DND-41 (cell line): ENCODE data around the gene ANO6.

Experiments
- ATAC-seq: fragments of 200-7000 bp; cut with Tn5 transposase; 3 replicates; pipeline ENCODE4 v1.9.1; 2021; ENCODE audit warnings: low read depth; ENCODE audit not compliant: insufficient read depth
- DNase-seq: peaks from one replicate; pipeline ENCODE4 v3.0.0-alpha.2; 2020
- H2AFZ ChIP-seq: 2 replicates; pipeline ENCODE4 v1.6.0; 2012; ENCODE audit warnings: low read depth, low read length
- H3K27ac ChIP-seq: 2 replicates; pipeline ENCODE4 v1.5.1; 2012; ENCODE audit warnings: low read length, inconsistent platforms
- H3K27me3 ChIP-seq: fragments of 200-600 bp; sonication (generic); 2 replicates; pipeline ENCODE4 v1.6.0; 2012; ENCODE audit warnings: low read length, mild to moderate bottlenecking, inconsistent platforms; ENCODE audit not compliant: insufficient read depth, poor library complexity
- H3K36me3 ChIP-seq: 2 replicates; pipeline ENCODE4 v1.5.1; 2012; ENCODE audit warnings: low read length, inconsistent platforms; ENCODE audit not compliant: insufficient read depth
- H3K4me1 ChIP-seq: 2 replicates; pipeline ENCODE4 v1.5.1; 2012; ENCODE audit warnings: mild to moderate bottlenecking, low read length; ENCODE audit not compliant: insufficient read depth
- H3K4me2 ChIP-seq: 2 replicates; pipeline ENCODE4 v1.6.0; 2012; ENCODE audit warnings: mild to moderate bottlenecking, moderate library complexity, low read length, inconsistent platforms; ENCODE audit not compliant: insufficient read depth
- H3K4me3 ChIP-seq, 2 experiments: fragments of 200-600 bp in 1 of 2; shearing (Covaris generic) in 1 of 2; 2 replicates each; pipeline ENCODE4 v1.5.1; 2012 to 2016; ENCODE audit warnings: inconsistent platforms in 2 of 2, low read length in 2 of 2, mild to moderate bottlenecking in 2 of 2, low read depth in 1 of 2, moderate library complexity in 1 of 2
- H3K79me2 ChIP-seq: 2 replicates; pipeline ENCODE4 v1.6.0; 2012; ENCODE audit warnings: low read length, inconsistent platforms; ENCODE audit not compliant: insufficient read depth
- H3K9ac ChIP-seq: 2 replicates; pipeline ENCODE4 v1.6.0; 2012; ENCODE audit warnings: low read depth, mild to moderate bottlenecking, inconsistent platforms, low read length, moderate library complexity
- H3K9me3 ChIP-seq: 2 replicates; pipeline ENCODE4 v1.5.1; 2012; ENCODE audit warnings: low read length, moderate library complexity, mild to moderate bottlenecking, inconsistent platforms; ENCODE audit not compliant: insufficient read depth, severe bottlenecking
- H4K20me1 ChIP-seq: 2 replicates; pipeline ENCODE4 v1.6.0; 2012; ENCODE audit warnings: low read length; ENCODE audit not compliant: insufficient read depth
- CTCF ChIP-seq: IDR thresholded peaks from 2 replicates; pipeline ENCODE4 v1.5.1; 2012; ENCODE audit warnings: borderline replicate concordance, low read length, moderate library complexity, mild to moderate bottlenecking; ENCODE audit not compliant: poor library complexity, severe bottlenecking; ENCODE audit errors: extremely low read depth
- EZH2 ChIP-seq: IDR thresholded peaks from 3 replicates; pipeline ENCODE4 v1.6.1; 2012; ENCODE audit warnings: borderline replicate concordance, low read depth, mild to moderate bottlenecking, moderate library complexity, low read length, inconsistent platforms; ENCODE audit not compliant: severe bottlenecking

The ANO6 gene

GRCh38 chr12:45244561-45245343, 28.9 kb downstream of the ANO6 start:
- no peaks in the 10 kb centered on the region for H3K27me3 ChIP-seq
- H3K27ac ChIP-seq: no peak overlapping the region
- no peak for DNase-seq
- peaks cover 77% of the 10 kb centered on the region for H3K79me2 ChIP-seq
- H4K20me1 ChIP-seq: peaks cover 19% of the 10 kb centered on the region; the same call in 1 of the 2 replicates
- H3K4me3 ChIP-seq: no peak overlapping the region
- no peak overlapping the region for H3K4me2 ChIP-seq
- H3K36me3 ChIP-seq: peaks cover 6% of the 10 kb centered on the region
- ATAC-seq: peak; percentile 37; the same call in 1 of the 3 replicates
- H3K9ac ChIP-seq: no peak overlapping the region
- TF ChIP-seq CTCF (no peak), EZH2 (no peak)
- H3K9me3 ChIP-seq: no peaks in the 10 kb centered on the region
- no peaks in the 10 kb centered on the region for H3K4me1 ChIP-seq
- H2AFZ ChIP-seq: no peak overlapping the region

GRCh38 chr12:45246236-45246635, 30.3 kb downstream of the ANO6 start:
- H3K9me3 ChIP-seq: no peaks in the 10 kb centered on the region
- H2AFZ ChIP-seq: no peak overlapping the region
- H3K4me3 ChIP-seq: no peak overlapping the region
- no peaks in the 10 kb centered on the region for H3K4me1 ChIP-seq
- no peak for ATAC-seq
- DNase-seq: no peak
- H3K79me2 ChIP-seq: peaks cover 84% of the 10 kb centered on the region
- peaks cover 19% of the 10 kb centered on the region; the same call in 1 of the 2 replicates for H4K20me1 ChIP-seq
- peaks cover 6% of the 10 kb centered on the region for H3K36me3 ChIP-seq
- no peak overlapping the region for H3K27ac ChIP-seq
- no peak overlapping the region for H3K9ac ChIP-seq
- H3K4me2 ChIP-seq: no peak overlapping the region
- TF ChIP-seq CTCF: no peak
- TF ChIP-seq EZH2: no peak
- no peaks in the 10 kb centered on the region for H3K27me3 ChIP-seq

GRCh38 chr12:45247589-45247988, 31.7 kb downstream of the ANO6 start:
- Histone ChIP-seq H2AFZ (no peak overlapping the region), H3K4me1 (no peaks in the 10 kb centered on the region), H3K27me3 (no peaks in the 10 kb centered on the region), H3K27ac (no peak overlapping the region), H3K4me3 (no peak overlapping the region), H3K79me2 (peaks cover 87% of the 10 kb centered on the region), H3K36me3 (no peaks in the 10 kb centered on the region), H3K9ac (no peak overlapping the region), H3K4me2 (no peak overlapping the region), H4K20me1 (peaks cover 17% of the 10 kb centered on the region; the same call in 1 of the 2 replicates), H3K9me3 (no peaks in the 10 kb centered on the region)
- TF ChIP-seq EZH2 (no peak), CTCF (no peak)
- DNase-seq (no peak), ATAC-seq (no peak)
